Tibial nerve (tissue), 4 donors: ENCODE measurements around the gene B4GALT6.
A peak's percentile ranks its signal among the peaks of the same experiment; 100 is the strongest.

Source experiments
- EP300 ChIP-seq, 2 donors: sonication (generic); formaldehyde crosslinking; IDR thresholded peaks; one replicate each; pipeline ENCODE4 v1.6.1; 2017; ENCODE audit warnings: antibody characterized with exemption in 2 of 2, mild to moderate bottlenecking in 1 of 2
- POLR2A ChIP-seq, 2 donors: fragments of 450-650 bp; IDR thresholded peaks; one replicate each; pipeline ENCODE4 v1.6.1; 2017; ENCODE audit warnings: antibody characterized with exemption in 2 of 2, mild to moderate bottlenecking in 2 of 2, moderate library complexity in 2 of 2
- TF ChIP-seq, protein P1 (sequence below), 5 experiments: fragments of 200-600 bp in 3 of 5; fragments of 450-650 bp in 2 of 5; sonication (generic) in 3 of 5; IDR thresholded peaks; one replicate each; pipeline ENCODE4 v1.5.1; 2016 to 2019; ENCODE audit warnings: antibody characterized with exemption in 5 of 5, mild to moderate bottlenecking in 3 of 5, moderate library complexity in 2 of 5

DNA sequence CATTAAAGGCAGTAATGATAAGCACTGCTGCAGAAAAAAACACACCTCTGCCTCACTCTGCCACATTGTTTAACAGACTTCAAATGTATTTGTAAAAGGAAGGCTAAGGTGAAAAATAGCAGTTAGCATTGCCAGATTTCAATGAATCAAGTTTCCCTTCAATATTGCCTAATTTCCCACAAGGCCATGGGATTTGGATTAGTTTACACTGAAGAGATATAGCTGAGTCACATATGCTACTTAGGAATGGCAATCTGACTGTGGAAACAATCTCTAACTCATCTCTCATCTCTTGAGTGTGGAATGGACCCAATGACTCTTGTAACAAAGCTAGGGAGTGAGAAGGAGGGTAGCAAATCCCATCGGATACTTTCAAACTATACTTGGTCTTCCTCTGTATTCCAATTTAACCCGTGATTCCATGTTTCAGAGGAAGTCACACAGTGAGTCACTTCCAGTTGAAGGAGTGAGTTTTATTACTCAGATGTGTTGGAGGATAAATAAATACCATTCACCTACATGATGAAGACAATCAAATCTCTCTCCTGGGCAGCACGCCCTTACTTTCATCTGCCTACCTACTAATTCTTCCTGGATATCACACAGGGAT is 5.1 kb downstream of the B4GALT6 start:
- TF ChIP-seq, protein P1, sequence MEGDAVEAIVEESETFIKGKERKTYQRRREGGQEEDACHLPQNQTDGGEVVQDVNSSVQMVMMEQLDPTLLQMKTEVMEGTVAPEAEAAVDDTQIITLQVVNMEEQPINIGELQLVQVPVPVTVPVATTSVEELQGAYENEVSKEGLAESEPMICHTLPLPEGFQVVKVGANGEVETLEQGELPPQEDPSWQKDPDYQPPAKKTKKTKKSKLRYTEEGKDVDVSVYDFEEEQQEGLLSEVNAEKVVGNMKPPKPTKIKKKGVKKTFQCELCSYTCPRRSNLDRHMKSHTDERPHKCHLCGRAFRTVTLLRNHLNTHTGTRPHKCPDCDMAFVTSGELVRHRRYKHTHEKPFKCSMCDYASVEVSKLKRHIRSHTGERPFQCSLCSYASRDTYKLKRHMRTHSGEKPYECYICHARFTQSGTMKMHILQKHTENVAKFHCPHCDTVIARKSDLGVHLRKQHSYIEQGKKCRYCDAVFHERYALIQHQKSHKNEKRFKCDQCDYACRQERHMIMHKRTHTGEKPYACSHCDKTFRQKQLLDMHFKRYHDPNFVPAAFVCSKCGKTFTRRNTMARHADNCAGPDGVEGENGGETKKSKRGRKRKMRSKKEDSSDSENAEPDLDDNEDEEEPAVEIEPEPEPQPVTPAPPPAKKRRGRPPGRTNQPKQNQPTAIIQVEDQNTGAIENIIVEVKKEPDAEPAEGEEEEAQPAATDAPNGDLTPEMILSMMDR (IDR thresholded peaks at IDR 0.05) = no peak
- TF ChIP-seq POLR2A (IDR thresholded peaks at IDR 0.05) (no peak), EP300 (IDR thresholded peaks at IDR 0.05) (peak in 1 of 2 donors; percentile 24)
